WTC11 (cell line): ENCODE measurements around the gene SGK2. TPM values are rescaled to one million over a fixed set of nuclear protein-coding genes. Genes with fewer than 3 reads are reported as not detected.
A peak's percentile ranks its signal among the peaks of the same experiment; 100 is the strongest.

Experiments used
- ATAC-seq: fragments of 200-7000 bp; cut with Tn5 transposase; 2 replicates; pipeline ENCODE4 v1.10.0; 2021; ENCODE audit warnings: mild to moderate bottlenecking, moderate library complexity
- CTCF ChIA-PET: fragments of 300-600 bp; sonication (Branson Sonifier 250); formaldehyde crosslinking; loops from one replicate; lab custom pipeline; 2021; ENCODE audit warnings: antibody characterized with exemption; lab: Charles Lee
- POLR2A ChIA-PET: fragments of 350-600 bp; sonication (Branson Sonifier 250); formaldehyde crosslinking; loops from one replicate; lab custom pipeline; 2021; ENCODE audit warnings: antibody characterized with exemption; lab: Charles Lee
- DNase-seq: peaks from one replicate; pipeline ENCODE4 v3.0.0; 2021; ENCODE audit warnings: low spot score
- H3K27ac Mint-ChIP-seq: 2 replicates; pipeline ENCODE4 v1.8.0; 2021; ENCODE audit warnings: mixed read lengths
- H3K27me3 Mint-ChIP-seq: 2 replicates; pipeline ENCODE4 v1.8.0; 2021; ENCODE audit warnings: low read depth, mild to moderate bottlenecking, moderate library complexity, mixed read lengths
- H3K36me3 Mint-ChIP-seq: 2 replicates; pipeline ENCODE4 v1.8.0; 2021; ENCODE audit warnings: mixed read lengths
- H3K4me1 Mint-ChIP-seq: 2 replicates; pipeline ENCODE4 v1.8.0; 2022; ENCODE audit warnings: mixed read lengths
- H3K4me3 Mint-ChIP-seq: 2 replicates; pipeline ENCODE4 v1.8.0; 2021; ENCODE audit warnings: mild to moderate bottlenecking, moderate library complexity, mixed read lengths
- H3K9me3 Mint-ChIP-seq: 2 replicates; pipeline ENCODE4 v1.8.0; 2021; ENCODE audit warnings: mixed read lengths
- ARID4B ChIP-seq: sonication (generic); formaldehyde crosslinking; IDR thresholded peaks from 2 replicates; pipeline ENCODE4 v1.8.0; 2023; ENCODE audit warnings: missing genetic modification reagents, mild to moderate bottlenecking, borderline replicate concordance
- ATF1 ChIP-seq: sonication (generic); formaldehyde crosslinking; IDR thresholded peaks from 2 replicates; pipeline ENCODE4 v1.8.1; 2023; ENCODE audit warnings: mild to moderate bottlenecking, moderate library complexity, missing genetic modification reagents
- ATF2 ChIP-seq: sonication (generic); formaldehyde crosslinking; IDR thresholded peaks from 2 replicates; pipeline ENCODE4 v1.8.1; 2022; ENCODE audit warnings: low read depth, missing genetic modification reagents, borderline replicate concordance
- CREB1 ChIP-seq: sonication (generic); formaldehyde crosslinking; IDR thresholded peaks from 2 replicates; pipeline ENCODE4 v1.8.0; 2023; ENCODE audit warnings: mild to moderate bottlenecking, missing genetic modification reagents
- E2F1 ChIP-seq: sonication (generic); formaldehyde crosslinking; IDR thresholded peaks from 2 replicates; pipeline ENCODE4 v1.8.0; 2022; ENCODE audit warnings: mild to moderate bottlenecking, missing genetic modification reagents
- ELF4 ChIP-seq: sonication (generic); formaldehyde crosslinking; IDR thresholded peaks from 2 replicates; pipeline ENCODE4 v1.8.1; 2022; ENCODE audit warnings: low read depth, mild to moderate bottlenecking, moderate library complexity, missing genetic modification reagents
- ERG ChIP-seq: fragments of 250-450 bp; sonication (Bioruptor Pico); IDR thresholded peaks from 2 replicates; pipeline ENCODE4 v1.8.0; 2021; ENCODE audit warnings: mild to moderate bottlenecking
- FOXP4 ChIP-seq: sonication (generic); formaldehyde crosslinking; IDR thresholded peaks from 2 replicates; pipeline ENCODE4 v1.8.0; 2022; ENCODE audit warnings: mild to moderate bottlenecking, missing genetic modification reagents
- KAT7 ChIP-seq: sonication (generic); formaldehyde crosslinking; IDR thresholded peaks from 2 replicates; pipeline ENCODE4 v1.8.1; 2023; ENCODE audit warnings: missing genetic modification reagents, mild to moderate bottlenecking, borderline replicate concordance
- NR1H2 ChIP-seq: sonication (generic); formaldehyde crosslinking; IDR thresholded peaks from 2 replicates; pipeline ENCODE4 v1.9.0; 2021; ENCODE audit warnings: mild to moderate bottlenecking, moderate library complexity, missing genetic modification reagents
- RORB ChIP-seq: fragments of 250-450 bp; sonication (Bioruptor Pico); IDR thresholded peaks from 2 replicates; pipeline ENCODE4 v1.9.0; 2021; ENCODE audit warnings: mild to moderate bottlenecking
- SMAD3 ChIP-seq: sonication (generic); formaldehyde crosslinking; IDR thresholded peaks from 2 replicates; pipeline ENCODE4 v1.8.0; 2022; ENCODE audit warnings: missing genetic modification reagents, mild to moderate bottlenecking, borderline replicate concordance
- SOX15 ChIP-seq: fragments of 250-450 bp; sonication (Bioruptor Pico); IDR thresholded peaks from 2 replicates; pipeline ENCODE4 v1.9.0; 2021; ENCODE audit warnings: mild to moderate bottlenecking
- TEAD1 ChIP-seq: sonication (generic); formaldehyde crosslinking; IDR thresholded peaks from 2 replicates; pipeline ENCODE4 v1.8.0; 2022; ENCODE audit warnings: mild to moderate bottlenecking, missing genetic modification reagents
- ZBTB21 ChIP-seq: sonication (generic); formaldehyde crosslinking; IDR thresholded peaks from 2 replicates; pipeline ENCODE4 v1.8.1; 2023; ENCODE audit warnings: mild to moderate bottlenecking, missing genetic modification reagents, borderline replicate concordance
- ZBTB43 ChIP-seq: sonication (generic); formaldehyde crosslinking; IDR thresholded peaks from 2 replicates; pipeline ENCODE4 v1.8.1; 2023; ENCODE audit warnings: mild to moderate bottlenecking, missing genetic modification reagents
- ZNF281 ChIP-seq: sonication (generic); formaldehyde crosslinking; IDR thresholded peaks from 2 replicates; pipeline ENCODE4 v1.8.0; 2023; ENCODE audit warnings: mild to moderate bottlenecking, missing genetic modification reagents
- ZNF512 ChIP-seq: sonication (generic); formaldehyde crosslinking; IDR thresholded peaks from 2 replicates; pipeline ENCODE4 v1.8.1; 2022; ENCODE audit warnings: missing genetic modification reagents, borderline replicate concordance
- total RNA-seq: library from RNA; stranded (reverse); gene quantifications from 3 replicates; pipeline ENCODE4 v1.2.3, GENCODE V29; 2021

The SGK2 gene
- total RNA-seq, 1 experiment from 2014 or later, result 0.74 TPM

GRCh38 chr20:43559147-43559987 lies 540 bp downstream of the SGK2 start:
- ATAC-seq, result no peak
- Mint-ChIP-seq H3K27ac (peak overlapping the region; percentile 22), H3K9me3 (no peaks in the 10 kb centered on the region), H3K27me3 (no peaks in the 10 kb centered on the region)
- no peak for TF ChIP-seq FOXP4 (CRISPR knock-in tag)
- TF ChIP-seq ZBTB43 (CRISPR knock-in tag), result no peak
- no peak for TF ChIP-seq ELF4 (CRISPR knock-in tag)
- TF ChIP-seq ATF1 (CRISPR knock-in tag), result no peak
- no peak for TF ChIP-seq SOX15 (CRISPR knock-in tag)
- no peak for TF ChIP-seq KAT7 (CRISPR knock-in tag)
- TF ChIP-seq ZNF281 (CRISPR knock-in tag), result no peak
- TF ChIP-seq CREB1 (CRISPR knock-in tag), result no peak
- no peak for TF ChIP-seq ZNF512 (CRISPR knock-in tag)
- TF ChIP-seq ATF2 (CRISPR knock-in tag), result no peak
- no peak for TF ChIP-seq ZBTB21 (CRISPR knock-in tag)
- no peak for TF ChIP-seq TEAD1 (CRISPR knock-in tag)
- no peak for TF ChIP-seq ARID4B (CRISPR knock-in tag)
- no peak for TF ChIP-seq ERG (CRISPR knock-in tag)
- TF ChIP-seq RORB (CRISPR knock-in tag), result no peak
- no peak for TF ChIP-seq NR1H2 (CRISPR knock-in tag)
- TF ChIP-seq SMAD3 (CRISPR knock-in tag), result no peak
- no peak for TF ChIP-seq E2F1
- TF ChIP-seq, all 79 proteins: peak for 0
- peaks cover 3% of the 10 kb centered on the region for H3K4me1 Mint-ChIP-seq
- POLR2A ChIA-PET, result no interaction called here
- H3K4me3 Mint-ChIP-seq, result no peak overlapping the region
- no peaks in the 10 kb centered on the region for H3K36me3 Mint-ChIP-seq
- CTCF ChIA-PET, result interaction anchor here (1.0 to 2.2 kb wide), 2 partner anchors 21 to 29 kb away, joined by 3 to 8 read pairs; no protein-coding TSS in a partner anchor
- no peak for DNase-seq
